GM12878 (cell line): ENCODE results near the gene SH3GL3. TPM values are rescaled to one million over a fixed set of nuclear protein-coding genes. Genes with fewer than 3 reads are reported as not detected.

Experiments used
- ATAC-seq: fragments of 200-7000 bp; cut with Tn5 transposase; 3 replicates; pipeline ENCODE4 v1.9.1; 2020; ENCODE audit warnings: mild to moderate bottlenecking, moderate library complexity
- BruUV-seq: library from RNA; stranded (reverse); fragments of 400-500 nt; replicated peaks from 2 replicates; lab custom pipeline; 2021; lab: Mats Ljungman, UMichigan
- CTCF ChIA-PET: fragments of 300-600 bp; sonication (Branson Sonifier 250); formaldehyde crosslinking; extraction: SDS; loops from one replicate; lab custom pipeline; 2021; ENCODE audit warnings: inconsistent platforms; lab: Yijun Ruan, JAX
- POLR2A ChIA-PET: fragments of 350-600 bp; formaldehyde crosslinking; extraction: SDS; loops from one replicate; lab custom pipeline; 2021; ENCODE audit warnings: inconsistent platforms; lab: Charles Lee
- RAD21 ChIA-PET: fragments of 300-600 bp; sonication (Branson Sonifier 250); formaldehyde crosslinking; loops from one replicate; lab custom pipeline; 2023; ENCODE audit warnings: antibody characterized with exemption; ENCODE audit not compliant: unreplicated experiment; lab: Charles Lee
- SMC1A ChIA-PET: fragments of 300-600 bp; sonication (Branson Sonifier 250); formaldehyde crosslinking; loops from one replicate; lab custom pipeline; 2023; ENCODE audit not compliant: unreplicated experiment, uncharacterized antibody; lab: Charles Lee
- DNase-seq: peaks from one replicate; pipeline ENCODE4 v3.0.0-alpha.2; 2011; ENCODE audit warnings: low read depth, low spot score
- FAIRE-seq: peaks from 3 replicates; lab custom pipeline; 2011; peaks lifted over from hg19 to GRCh38; lab: Jason Lieb, UNC
- H2AFZ ChIP-seq: 2 replicates; pipeline ENCODE4 v1.6.0; 2011; ENCODE audit warnings: low read depth, low read length, control low read depth; ENCODE audit not compliant: control insufficient read depth
- H3K27ac ChIP-seq: 2 replicates; pipeline ENCODE4 v1.5.1; 2011; ENCODE audit warnings: control low read depth; ENCODE audit not compliant: control insufficient read depth, insufficient read depth
- H3K27me3 ChIP-seq, 2 experiments: replicated peaks in 1 of 2; 2 replicates each; pipeline versions ENCODE4 v1.6.0 to v1.6.1; 2011; ENCODE audit warnings: low read length in 1 of 2; ENCODE audit not compliant: control insufficient read depth in 2 of 2, insufficient read depth in 2 of 2
- H3K36me3 ChIP-seq, 2 experiments: 2 replicates each; pipeline ENCODE4 v1.5.1; 2011; ENCODE audit warnings: low read length in 1 of 2; ENCODE audit not compliant: control insufficient read depth in 2 of 2, insufficient read depth in 2 of 2
- H3K4me1 ChIP-seq: 2 replicates; pipeline ENCODE4 v1.6.1; 2011; ENCODE audit warnings: mild to moderate bottlenecking, low read length, moderate library complexity, mixed read lengths; ENCODE audit not compliant: control insufficient read depth, insufficient read depth
- H3K4me2 ChIP-seq: 2 replicates; pipeline ENCODE4 v1.6.0; 2011; ENCODE audit warnings: control low read depth; ENCODE audit not compliant: control insufficient read depth, insufficient read depth
- H3K4me3 ChIP-seq: fragments of 200-600 bp; sonication (generic); 2 replicates; pipeline ENCODE4 v1.5.1; 2016
- H3K79me2 ChIP-seq: 2 replicates; pipeline ENCODE4 v1.6.0; 2011; ENCODE audit warnings: low read length; ENCODE audit not compliant: control insufficient read depth, insufficient read depth
- H3K9ac ChIP-seq: 2 replicates; pipeline ENCODE4 v1.8.0; 2011; ENCODE audit warnings: low read length, control low read depth, mixed read lengths; ENCODE audit not compliant: control insufficient read depth, insufficient read depth
- H3K9me3 ChIP-seq: replicated peaks from 3 replicates; pipeline ENCODE4 v1.5.1; 2011; ENCODE audit warnings: mild to moderate bottlenecking, low read length; ENCODE audit not compliant: control insufficient read depth, insufficient read depth
- H4K20me1 ChIP-seq: 2 replicates; pipeline ENCODE4 v1.6.0; 2011; ENCODE audit not compliant: control insufficient read depth, insufficient read depth
- ATF7 ChIP-seq: fragments of 450-650 bp; IDR thresholded peaks from 2 replicates; pipeline ENCODE4 v1.6.1; 2016; ENCODE audit warnings: low read depth, mild to moderate bottlenecking
- CBFB ChIP-seq: IDR thresholded peaks from 2 replicates; pipeline ENCODE4 v1.6.1; 2016; ENCODE audit warnings: antibody characterized with exemption, low read depth
- CHD2 ChIP-seq: IDR thresholded peaks from 2 replicates; pipeline ENCODE4 v1.6.1; 2011; ENCODE audit warnings: low read depth, low read length, improper control_type of control experiment, borderline replicate concordance
- GABPA ChIP-seq: IDR thresholded peaks from 2 replicates; pipeline ENCODE4 v1.6.1; 2014; ENCODE audit warnings: antibody characterized with exemption, low read depth, mild to moderate bottlenecking, inconsistent platforms
- JUNB ChIP-seq: IDR thresholded peaks from 2 replicates; pipeline ENCODE4 v1.6.1; 2016; ENCODE audit warnings: antibody characterized with exemption, mild to moderate bottlenecking
- POLR2AphosphoS5 ChIP-seq: IDR thresholded peaks from 2 replicates; pipeline ENCODE4 v1.6.1; 2011; ENCODE audit warnings: mild to moderate bottlenecking, low read length, inconsistent platforms
- SMAD5 ChIP-seq: IDR thresholded peaks from 2 replicates; pipeline ENCODE4 v1.6.1; 2016; ENCODE audit warnings: antibody characterized with exemption, low read depth
- SPI1 ChIP-seq: IDR thresholded peaks from 2 replicates; pipeline ENCODE4 v1.6.1; 2011; ENCODE audit warnings: low read depth, mild to moderate bottlenecking, low read length, moderate library complexity, borderline replicate concordance; ENCODE audit not compliant: insufficient read depth
- WGBS: methylation state at CpG from one replicate; pipeline ENCODE4 v1.1.6; 2016; ENCODE audit warnings: low lambda C conversion rate; ENCODE audit not compliant: insufficient replicate concordance, insufficient coverage; ENCODE audit errors: missing lambda C conversion rate; 5-methylcytosine and 5-hydroxymethylcytosine counted together
- in situ Hi-C: fragments of 300-500 bp; cut with MboI; formaldehyde crosslinking; loops from 9 replicates; pipeline ENCODE4 v1.14.3; 2018; ENCODE audit warnings: mixed read lengths
- intact Hi-C: fragments of 100-400 bp; cut with micrococcal nuclease; formaldehyde crosslinking; loops from one replicate; pipeline ENCODE4 v1.14.2; 2022; ENCODE audit not compliant: unreplicated experiment
- polyA plus RNA-seq, 11 experiments: library from polyadenylated mRNA; depleted of rRNA in 4 of 11; unstranded in 6 of 11; stranded (reverse) in 5 of 11; fragments of >200 nt; fragmentation: Nextera tagmentation in 4 of 11; fragmentation: Illumina TruSeq in 1 of 11; extraction: Ambion mirVana in 4 of 11; extraction: Trizol in 1 of 11; gene quantifications; 1 replicate in 1 of 11; 2 replicates in 10 of 11; pipeline versions ENCODE4 v1.2.1 to v1.2.3, GENCODE V29; 2011 to 2016; ENCODE audit warnings: inconsistent platforms in 2 of 11, missing spikeins in 2 of 11, low read depth in 1 of 11
- total RNA-seq, 4 experiments: library from RNA; depleted of rRNA in 3 of 4; stranded (reverse); fragments of >200 nt in 3 of 4; fragmentation: Illumina TruSeq in 1 of 4; extraction: Trizol in 1 of 4; gene quantifications; 2 replicates each; pipeline versions ENCODE4 v1.2.1 to v1.2.3, GENCODE V29; 2013 to 2021
- TF ChIP-seq, protein P1 (sequence below): IDR thresholded peaks from 2 replicates; pipeline ENCODE4 v1.6.1; 2011; ENCODE audit warnings: borderline replicate concordance, low read depth, mild to moderate bottlenecking, moderate library complexity, low read length; ENCODE audit not compliant: insufficient read depth, poor library complexity, severe bottlenecking
- TF ChIP-seq, protein P2 (sequence below): IDR thresholded peaks from 2 replicates; pipeline ENCODE4 v1.6.1; 2012; ENCODE audit warnings: low read depth, low read length, improper control_type of control experiment

Gene SH3GL3
- total and polyA plus RNA-seq, 10 of the 15 experiments (the other 5 are each of a cell fraction or from before 2014, with no cell fraction given): not detected

DNA sequence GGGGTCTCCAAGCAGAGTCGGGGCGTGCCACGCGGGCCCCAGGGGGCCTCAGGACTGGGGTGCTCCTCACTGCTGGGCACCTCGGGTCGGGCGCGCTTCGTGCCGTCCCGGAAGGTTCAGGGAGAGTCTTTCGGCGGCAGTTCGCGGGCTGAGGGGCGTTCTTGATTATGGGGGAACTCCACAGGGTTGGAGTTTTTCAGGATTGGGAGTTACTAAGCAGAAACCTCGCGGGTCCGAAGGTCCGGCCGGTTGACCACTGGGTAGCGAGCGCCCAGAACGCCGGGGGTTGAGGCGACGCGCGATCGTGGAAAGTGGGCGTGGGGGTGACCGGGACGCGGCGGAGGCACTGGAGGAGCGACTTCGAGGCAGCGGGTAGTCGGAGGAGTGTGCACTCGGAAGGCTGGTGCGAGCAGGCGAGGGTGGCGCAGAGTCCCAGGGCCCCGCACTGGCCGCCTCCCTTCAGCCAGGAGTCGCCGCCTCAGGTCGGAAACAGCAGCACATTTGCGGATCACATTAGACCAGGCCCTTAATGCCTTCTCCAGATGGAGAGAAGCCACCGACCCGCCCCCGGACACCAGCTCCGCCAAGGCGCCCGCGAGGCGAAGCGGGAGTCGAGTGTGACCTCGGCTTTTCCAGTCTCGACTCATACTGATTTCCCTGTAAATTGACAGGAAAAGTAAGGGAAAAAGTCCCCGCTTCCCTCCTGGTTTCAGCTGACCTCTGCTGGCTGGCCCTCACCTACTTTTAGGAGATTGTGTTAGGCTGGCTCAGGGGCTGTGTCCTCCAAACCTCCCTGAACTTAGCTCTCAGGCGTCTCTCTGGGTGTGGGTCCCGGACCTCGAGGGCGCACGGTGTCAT, 207.5 kb downstream of the SH3GL3 start:
- SMC1A ChIA-PET: no interaction called here
- BruUV-seq: no TSS peak
- no peak overlapping the region for H2AFZ ChIP-seq

More for the DNA sequence above, 207.5 kb downstream of the SH3GL3 start:
- FAIRE-seq: no peak
- no peak for ATAC-seq
- ChIA-PET POLR2A (no interaction called here), RAD21 (no interaction called here), CTCF (interaction anchor here (0.6 kb wide), 1 partner anchor 784 kb away, joined by 3 read pairs; no protein-coding TSS in a partner anchor)
- in situ Hi-C loops: no loop called here
- Histone ChIP-seq H3K36me3 (no peaks in the 10 kb centered on the region), H3K9ac (no peak overlapping the region), H3K4me1 (no peaks in the 10 kb centered on the region), H3K27ac (no peak overlapping the region), H3K27me3 (peaks cover 6 to 7% of the 10 kb centered on the region in 2 experiments; a peak in 3 of 4 replicates), H4K20me1 (no peaks in the 10 kb centered on the region), H3K9me3 (no peaks in the 10 kb centered on the region; the same call in 1 of the 3 replicates), H3K4me3 (no peak overlapping the region), H3K4me2 (no peak overlapping the region), H3K79me2 (no peaks in the 10 kb centered on the region)
- intact Hi-C loops: no loop called here
- no peak for TF ChIP-seq SMAD5
- TF ChIP-seq POLR2AphosphoS5: no peak
- TF ChIP-seq, protein P1, sequence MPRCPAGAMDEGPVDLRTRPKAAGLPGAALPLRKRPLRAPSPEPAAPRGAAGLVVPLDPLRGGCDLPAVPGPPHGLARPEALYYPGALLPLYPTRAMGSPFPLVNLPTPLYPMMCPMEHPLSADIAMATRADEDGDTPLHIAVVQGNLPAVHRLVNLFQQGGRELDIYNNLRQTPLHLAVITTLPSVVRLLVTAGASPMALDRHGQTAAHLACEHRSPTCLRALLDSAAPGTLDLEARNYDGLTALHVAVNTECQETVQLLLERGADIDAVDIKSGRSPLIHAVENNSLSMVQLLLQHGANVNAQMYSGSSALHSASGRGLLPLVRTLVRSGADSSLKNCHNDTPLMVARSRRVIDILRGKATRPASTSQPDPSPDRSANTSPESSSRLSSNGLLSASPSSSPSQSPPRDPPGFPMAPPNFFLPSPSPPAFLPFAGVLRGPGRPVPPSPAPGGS: no peak
- TF ChIP-seq SPI1: no peak
- TF ChIP-seq CBFB: no peak
- no peak for TF ChIP-seq CHD2
- TF ChIP-seq, protein P2, sequence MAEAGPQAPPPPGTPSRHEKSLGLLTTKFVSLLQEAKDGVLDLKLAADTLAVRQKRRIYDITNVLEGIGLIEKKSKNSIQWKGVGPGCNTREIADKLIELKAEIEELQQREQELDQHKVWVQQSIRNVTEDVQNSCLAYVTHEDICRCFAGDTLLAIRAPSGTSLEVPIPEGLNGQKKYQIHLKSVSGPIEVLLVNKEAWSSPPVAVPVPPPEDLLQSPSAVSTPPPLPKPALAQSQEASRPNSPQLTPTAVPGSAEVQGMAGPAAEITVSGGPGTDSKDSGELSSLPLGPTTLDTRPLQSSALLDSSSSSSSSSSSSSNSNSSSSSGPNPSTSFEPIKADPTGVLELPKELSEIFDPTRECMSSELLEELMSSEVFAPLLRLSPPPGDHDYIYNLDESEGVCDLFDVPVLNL: no peak
- TF ChIP-seq ATF7: no peak
- no peak for TF ChIP-seq JUNB
- TF ChIP-seq GABPA: no peak
- DNase-seq: no peak
- 65% methylated on average over 51 of the region's 67 CpGs for WGBS
